Glomerular visceral epithelial cell (primary cell): ENCODE data around the gene MLF2.

ENCODE experiments used
- DNase-seq: peaks from one replicate; pipeline ENCODE4 v3.0.0-alpha.2; 2016; ENCODE audit errors: extremely low spot score

MLF2 gene

DNA sequence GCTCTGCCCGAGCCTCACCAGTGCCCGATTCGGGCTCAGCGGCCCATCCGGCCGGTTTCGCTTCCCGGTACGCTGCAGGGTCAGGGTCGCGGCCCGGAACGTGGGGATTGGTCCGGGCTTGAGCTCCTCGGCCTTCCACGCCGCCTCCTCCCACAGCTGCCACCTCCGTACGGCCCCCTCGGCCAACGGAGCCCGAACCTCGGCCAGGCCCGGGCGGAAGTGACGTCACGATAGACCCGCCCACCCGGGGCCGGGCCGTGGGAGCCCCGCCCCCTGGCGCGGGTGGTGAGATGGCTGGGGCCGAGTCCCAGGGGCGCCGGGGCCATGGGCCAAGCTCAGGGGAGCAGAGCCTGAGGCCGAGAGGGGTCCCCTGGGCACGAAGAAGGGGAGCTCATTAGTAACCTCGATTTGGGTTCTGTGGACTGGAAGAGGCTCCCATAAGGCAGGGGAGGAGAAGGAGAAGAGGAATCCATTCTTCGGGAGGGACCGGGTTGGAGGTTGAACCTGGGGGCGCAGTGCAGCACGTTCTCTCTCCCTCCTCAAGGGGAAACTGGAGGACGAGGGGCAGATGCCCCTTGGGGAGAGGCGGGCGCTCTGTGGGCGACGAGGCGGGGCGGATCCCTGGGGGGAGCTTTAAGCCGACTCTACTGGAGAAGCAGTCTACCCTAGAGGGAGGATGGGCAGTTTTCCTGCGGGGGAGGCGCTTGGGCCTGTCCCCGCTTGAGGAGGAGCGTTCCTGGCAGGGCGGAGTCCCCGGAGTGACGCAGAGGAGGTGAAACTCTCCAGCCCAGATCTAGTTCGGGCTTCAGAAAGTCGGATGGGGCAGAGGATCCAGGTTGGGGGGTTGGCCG, at the start of gene MLF2:
TSS of gene MLF2 (minus strand) at position 221 of the 851 bp plus-strand sequence. CDS start 807 bp downstream, outside the sequence.
- DNase-seq = peak; percentile 99

DNA sequence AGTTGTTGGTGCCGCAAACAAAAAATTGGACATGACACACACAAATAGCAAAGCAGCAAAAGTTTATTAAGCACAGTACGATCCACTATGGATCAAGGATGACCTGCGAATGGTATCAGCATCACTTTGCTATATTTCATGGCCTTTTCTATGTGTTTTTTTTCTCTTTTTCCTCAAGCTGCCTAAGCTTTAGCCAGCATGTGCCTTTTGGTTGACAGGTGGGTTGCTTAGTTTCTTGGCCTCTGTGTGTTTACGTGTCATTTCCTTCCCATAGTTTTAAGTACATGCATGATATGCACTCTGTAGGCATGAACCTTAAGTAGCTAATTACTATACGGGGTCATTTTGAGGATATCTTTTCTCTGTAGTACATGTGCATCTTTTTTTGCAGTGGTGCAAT, 46.2 kb upstream of the MLF2 start:
- DNase-seq = no peak

GRCh38 chr12:6796576-6796975, 43.6 kb upstream of the MLF2 start:
- no peak for DNase-seq

DNA sequence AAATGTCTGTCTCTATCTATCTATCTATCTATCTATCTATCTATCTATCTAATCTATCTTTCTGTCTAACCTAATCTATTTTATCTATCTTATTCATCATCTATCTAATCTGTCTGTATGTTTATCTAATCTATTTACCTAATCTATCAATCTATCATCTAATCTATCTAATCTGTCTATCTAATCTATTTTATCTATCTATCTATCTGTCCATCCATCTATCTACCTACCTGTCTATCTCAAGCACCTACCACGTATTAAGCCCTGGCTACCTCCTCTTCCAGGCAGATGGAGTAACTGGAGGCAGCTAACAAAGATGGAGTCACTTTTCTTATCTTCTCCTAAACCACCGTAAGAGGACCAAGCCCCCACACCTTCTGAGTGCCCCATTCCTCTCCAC, 42.1 kb upstream of the MLF2 start:
- DNase-seq = no peak

- no peak for DNase-seq
These were observed 39.7 kb upstream of the MLF2 start for GRCh38 chr12:6792522-6793201.

- no peak for DNase-seq
These were observed 39.1 kb upstream of the MLF2 start for GRCh38 chr12:6791931-6792520.

DNA sequence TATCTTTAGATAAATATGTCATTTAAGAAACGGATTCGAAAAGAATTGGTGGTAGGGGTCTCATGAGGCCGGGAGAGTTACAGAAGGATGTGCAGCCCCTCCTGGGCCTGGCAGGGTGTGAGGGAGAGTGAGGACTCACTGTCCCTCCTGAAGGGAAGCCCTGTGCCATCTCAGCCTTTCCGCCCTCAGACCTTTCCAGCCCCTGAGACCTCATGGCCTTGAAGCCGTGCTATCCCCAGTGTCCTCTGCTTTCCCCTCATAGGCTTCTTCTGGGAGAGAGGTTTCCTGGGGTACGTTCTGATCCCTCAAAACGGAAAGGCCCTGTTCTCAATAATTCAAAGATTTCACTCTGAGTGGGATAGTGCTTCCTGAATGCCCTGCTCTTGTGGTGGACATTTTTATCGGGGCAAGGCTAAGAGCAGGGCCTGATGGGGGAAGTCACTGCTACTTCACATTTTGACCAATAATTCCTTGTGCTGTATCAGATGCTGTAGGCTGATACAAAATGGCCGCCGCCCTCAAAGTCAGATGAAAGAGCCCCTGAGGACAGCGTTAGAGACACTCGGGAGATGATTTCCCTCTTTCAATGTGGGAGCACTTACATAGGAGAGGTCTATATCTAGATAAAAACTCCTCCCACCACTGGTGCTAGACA, 37.7 kb upstream of the MLF2 start:
- DNase-seq = no peak

DNA sequence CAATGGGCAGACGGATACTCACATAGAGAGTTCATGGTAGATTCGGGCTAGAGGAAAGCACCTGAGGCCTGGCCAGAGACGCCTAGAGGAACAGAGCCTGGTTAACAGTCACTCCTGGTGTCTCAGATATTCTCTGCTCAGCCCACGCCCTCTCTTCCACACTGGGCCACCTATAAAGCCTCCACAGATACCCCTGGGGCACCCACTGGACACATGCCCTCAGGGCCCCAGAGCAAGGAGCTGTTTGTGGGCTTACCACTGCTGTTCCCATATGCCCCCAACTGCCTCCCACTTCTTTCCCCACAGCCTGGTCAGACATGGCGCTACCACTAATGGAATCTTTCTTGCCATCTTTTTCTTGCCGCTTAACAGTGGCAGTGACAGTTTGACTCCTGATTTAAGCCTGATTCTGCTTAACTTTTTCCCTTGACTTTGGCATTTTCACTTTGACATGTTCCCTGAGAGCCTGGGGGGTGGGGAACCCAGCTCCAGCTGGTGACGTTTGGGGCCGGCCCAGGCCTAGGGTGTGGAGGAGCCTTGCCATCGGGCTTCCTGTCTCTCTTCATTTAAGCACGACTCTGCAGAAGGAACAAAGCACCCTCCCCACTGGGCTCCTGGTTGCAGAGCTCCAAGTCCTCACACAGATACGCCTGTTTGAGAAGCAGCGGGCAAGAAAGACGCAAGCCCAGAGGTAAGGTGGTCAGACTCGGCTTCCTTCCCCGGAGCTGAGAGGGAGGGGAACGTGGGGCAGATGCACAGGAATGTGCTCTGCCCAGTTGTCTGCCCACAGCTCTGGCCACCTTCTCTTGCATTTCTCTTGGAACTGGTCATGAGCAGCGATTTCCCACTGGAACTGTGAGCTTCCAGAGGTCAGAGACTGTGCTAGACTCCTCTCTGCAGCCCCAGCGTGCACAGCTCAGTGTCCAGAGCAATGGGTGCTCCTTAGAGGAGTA, 36.3 kb upstream of the MLF2 start, which contains the start of gene CD4:
TSS of gene CD4 (plus strand) at position 557 of the 953 bp plus-strand sequence. CDS start 10,611 bp downstream, outside the sequence.
- no peak for DNase-seq

DNA sequence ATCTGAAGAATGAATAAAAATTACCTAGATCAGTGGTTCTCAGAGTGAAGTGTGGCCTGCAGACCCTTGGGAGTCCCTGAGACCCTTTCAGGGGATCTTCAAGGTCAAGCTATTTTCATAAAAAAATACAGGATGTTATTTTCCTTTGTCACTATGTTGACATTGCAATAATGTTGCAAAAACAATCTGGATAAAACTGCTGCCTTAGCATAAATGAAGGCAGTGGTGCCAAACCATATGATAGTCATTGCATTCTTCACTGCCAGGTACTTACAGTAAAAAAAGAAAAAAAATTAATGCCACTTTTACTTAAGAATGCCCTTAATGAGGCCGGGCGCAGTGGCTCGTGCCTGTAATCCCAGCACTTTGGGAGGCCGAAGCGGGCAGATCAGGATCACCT, 34.4 kb upstream of the MLF2 start:
- no peak for DNase-seq

DNA sequence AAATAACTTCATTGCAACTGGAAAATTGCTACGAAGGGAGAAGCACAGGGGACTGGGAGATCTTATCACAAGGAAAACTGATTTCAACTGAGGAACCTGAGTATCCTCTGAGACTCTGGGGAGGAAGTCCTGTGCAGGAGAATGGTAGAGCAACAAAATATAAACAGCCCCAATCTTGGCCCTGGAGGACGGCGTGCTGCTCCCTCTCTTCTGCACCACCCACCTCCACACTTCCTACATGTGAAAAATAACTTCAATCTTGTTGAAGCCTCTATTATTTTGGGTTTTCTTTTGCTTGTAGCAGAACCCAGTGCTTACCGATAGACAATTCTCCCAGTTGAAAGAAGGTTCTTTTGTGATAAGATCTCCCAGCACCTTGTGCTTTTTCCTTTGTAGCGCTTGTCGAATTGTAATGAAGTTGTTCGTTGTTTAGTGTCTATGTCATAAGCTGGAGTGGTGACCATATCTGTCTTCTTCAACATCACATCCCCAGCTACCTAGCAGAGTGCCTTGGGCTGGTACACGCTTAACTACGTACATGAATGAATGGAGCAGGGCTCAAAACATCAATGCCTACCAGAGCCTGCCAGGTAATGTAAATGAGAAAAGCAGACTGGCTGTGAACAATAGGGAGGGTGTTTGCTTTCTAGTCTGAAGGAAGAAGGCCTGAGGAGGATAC, 33.6 kb upstream of the MLF2 start:
- DNase-seq = no peak

GRCh38 chr12:6784761-6785160, 31.8 kb upstream of the MLF2 start:
- DNase-seq = no peak

DNA sequence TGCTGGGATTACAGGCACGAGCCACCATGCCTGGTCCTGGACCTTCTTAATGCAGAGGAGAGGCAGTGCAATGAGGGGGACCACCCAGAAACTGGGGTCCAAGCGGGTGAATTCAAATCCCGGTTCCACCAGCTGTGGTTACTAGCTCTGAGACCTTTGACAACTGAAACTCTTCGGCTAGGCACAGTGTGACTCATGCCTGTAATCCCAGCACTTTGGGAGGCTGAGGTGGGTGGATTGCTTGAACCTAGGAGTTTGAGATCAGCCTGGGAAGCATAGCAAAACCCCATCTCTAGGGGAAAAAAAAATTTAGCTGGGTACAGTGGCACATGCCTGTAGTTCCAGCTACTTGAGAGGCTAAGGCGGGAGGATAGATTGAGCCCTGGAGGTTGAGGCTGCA, 31.4 kb upstream of the MLF2 start:
- DNase-seq = no peak

- no peak for DNase-seq
These were observed 30.9 kb upstream of the MLF2 start for GRCh38 chr12:6783828-6784227.

DNA sequence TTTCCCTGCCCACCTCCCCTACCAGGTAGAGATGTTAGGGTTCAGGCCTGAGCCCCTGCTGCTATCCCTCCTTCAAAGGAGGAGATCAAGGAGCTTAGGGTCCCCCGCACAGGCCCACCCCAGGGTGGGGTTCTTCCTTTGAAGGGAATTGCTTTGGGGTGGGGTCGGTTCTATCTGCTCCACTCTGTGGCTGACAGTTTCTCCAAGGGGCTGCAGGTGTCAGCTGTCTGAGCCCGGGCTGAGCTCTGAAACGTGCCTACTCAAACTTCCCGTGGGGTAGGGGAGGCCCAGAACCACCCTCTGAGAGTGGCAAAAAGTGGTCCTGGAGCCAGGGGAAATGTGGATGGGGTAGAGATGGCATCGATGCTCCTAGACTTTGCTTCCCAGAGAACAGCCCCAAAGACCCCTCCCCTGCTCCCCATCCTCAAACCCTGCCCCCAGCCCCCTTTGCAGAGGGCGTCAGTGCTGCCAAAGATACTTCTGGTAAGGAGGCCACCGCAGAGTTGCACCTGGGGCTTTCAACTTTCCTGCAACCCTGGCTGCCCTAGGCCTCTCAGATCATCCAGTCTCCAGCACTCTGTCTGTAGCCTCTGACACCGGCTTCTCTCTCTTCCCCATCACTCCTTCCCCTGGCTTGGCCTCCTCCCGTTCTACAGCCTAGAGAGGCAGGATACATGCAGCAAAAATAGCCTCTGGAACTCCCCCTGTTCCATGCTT, 30.1 kb upstream of the MLF2 start:
- no peak for DNase-seq

- DNase-seq = no peak
These were observed 29.2 kb upstream of the MLF2 start for GRCh38 chr12:6782119-6782518.

- no peak for DNase-seq
These were observed 27.6 kb upstream of the MLF2 start for GRCh38 chr12:6780573-6780972.

DNA sequence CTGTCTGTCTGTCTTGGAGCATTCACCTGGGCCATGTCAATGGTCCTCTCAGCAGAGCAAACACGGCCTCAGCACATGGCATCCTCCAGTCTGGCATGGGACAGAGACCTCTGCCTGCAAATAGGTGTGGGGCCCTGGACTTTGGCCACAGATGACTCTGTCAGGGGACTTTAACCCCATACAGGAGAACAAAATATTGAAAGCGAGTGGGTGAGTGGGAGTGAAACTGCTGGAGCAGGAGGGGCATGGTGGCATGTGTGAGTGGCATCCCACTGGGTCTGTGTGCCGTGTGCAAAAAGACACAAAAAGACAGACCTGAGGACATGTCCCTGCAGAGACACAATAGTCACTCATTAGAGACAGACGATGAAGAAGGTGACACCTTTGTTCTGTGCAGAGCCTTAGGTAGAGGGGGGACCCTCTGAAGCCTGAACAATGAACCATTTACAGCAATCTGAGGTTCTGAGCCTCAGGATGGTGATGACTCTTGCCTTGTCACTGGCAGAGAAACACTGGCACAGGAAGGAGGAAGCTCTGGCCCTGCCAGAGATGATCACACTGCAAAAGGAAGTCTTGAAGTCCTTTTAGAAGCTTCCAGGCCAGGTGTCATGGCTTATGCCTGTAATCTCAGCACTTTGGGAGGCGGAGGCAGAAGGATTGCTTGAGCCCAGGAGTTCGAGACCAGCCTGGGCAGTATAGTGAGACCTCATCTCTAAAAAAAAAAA, 26.9 kb upstream of the MLF2 start:
- no peak for DNase-seq

GRCh38 chr12:6778574-6779550, 25.9 kb upstream of the MLF2 start:
- DNase-seq = peak; percentile 93
